Effector CD8-positive, alpha-beta T cell (primary cell): Measurements from ENCODE around the gene TRIM10.

Source experiments
- DNase-seq: peaks from one replicate; lab custom pipeline; 2025; lab: John Stamatoyannopoulos, UW
- total RNA-seq, 4 experiments: gene quantifications; one replicate each; lab custom pipeline; 2026; lab: John Stamatoyannopoulos, UW

The TRIM10 gene
- 0 to 0.18 (median 0) reads per million in 4 experiments for total RNA-seq

DNA sequence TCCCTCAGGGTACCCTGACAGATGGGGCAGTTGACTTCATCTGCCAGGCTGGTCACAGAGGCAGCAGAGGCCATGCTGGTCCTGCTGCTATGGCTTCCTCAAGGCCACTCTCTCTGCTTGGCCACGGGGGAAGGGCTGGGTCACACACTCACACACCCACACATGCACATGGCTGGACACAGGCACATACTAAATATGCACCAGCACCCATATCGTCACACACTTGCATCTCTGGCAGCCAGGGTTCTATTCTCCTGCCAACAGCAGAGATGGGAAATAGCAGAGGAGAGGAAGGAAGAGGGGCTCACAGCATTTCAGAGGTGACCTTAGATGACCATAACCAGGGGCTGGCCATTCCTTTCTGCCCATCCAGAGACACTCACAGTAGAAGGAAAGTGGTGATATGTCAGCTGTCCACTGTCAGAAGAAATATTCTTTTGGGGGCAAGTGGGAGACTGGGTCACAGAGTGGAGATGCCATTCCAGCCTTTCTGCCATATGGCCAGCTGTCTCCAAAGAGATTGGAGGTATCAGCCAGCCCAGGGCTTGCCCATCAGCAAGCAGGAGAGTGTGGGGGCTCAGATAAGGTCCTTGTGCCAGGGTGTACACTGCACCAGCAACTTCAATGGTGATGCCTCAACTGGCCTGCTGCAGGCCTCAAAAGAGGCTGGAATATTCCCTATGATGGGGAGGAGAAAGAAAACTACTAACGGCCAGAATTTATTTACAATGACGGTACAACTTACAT is at the start of gene TRIM10:
TSS of gene TRIM10 (minus strand) at position 427 of the 747 bp plus-strand sequence. CDS start at position 74, 353 bp downstream.
- DNase-seq = no peak

DNA sequence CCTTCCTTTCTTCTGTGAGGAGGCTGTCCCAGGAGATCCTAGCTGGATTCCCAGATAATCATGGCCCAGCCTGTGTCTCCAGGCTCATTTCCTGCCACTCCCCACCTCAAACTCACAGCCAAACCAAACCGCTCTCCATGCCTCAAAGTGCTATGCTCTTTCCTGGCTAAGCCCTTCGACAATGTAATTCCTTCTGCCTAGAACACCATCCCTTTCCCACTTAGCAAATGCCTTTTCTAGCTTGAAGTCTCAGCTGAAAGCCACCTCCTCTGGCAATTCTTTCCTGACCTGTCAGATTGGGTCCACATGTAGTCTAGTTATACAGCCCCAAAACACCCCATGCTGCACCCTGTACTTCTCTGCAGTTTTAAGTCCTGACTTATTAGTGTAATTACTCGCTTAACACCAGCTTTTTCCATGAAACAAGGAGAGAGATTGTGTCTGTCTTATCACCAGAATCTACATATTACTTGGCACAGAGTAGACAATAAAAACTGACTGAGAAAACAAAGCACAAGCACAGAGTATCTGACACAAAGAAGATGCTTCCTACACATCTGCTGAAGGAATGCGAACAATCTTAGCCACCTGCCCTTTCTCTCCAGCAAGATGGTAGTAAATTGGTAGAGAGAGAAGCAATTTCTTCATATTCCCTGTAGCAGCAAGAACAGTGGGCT is 46.7 kb upstream of the TRIM10 start:
- DNase-seq = no peak

DNA sequence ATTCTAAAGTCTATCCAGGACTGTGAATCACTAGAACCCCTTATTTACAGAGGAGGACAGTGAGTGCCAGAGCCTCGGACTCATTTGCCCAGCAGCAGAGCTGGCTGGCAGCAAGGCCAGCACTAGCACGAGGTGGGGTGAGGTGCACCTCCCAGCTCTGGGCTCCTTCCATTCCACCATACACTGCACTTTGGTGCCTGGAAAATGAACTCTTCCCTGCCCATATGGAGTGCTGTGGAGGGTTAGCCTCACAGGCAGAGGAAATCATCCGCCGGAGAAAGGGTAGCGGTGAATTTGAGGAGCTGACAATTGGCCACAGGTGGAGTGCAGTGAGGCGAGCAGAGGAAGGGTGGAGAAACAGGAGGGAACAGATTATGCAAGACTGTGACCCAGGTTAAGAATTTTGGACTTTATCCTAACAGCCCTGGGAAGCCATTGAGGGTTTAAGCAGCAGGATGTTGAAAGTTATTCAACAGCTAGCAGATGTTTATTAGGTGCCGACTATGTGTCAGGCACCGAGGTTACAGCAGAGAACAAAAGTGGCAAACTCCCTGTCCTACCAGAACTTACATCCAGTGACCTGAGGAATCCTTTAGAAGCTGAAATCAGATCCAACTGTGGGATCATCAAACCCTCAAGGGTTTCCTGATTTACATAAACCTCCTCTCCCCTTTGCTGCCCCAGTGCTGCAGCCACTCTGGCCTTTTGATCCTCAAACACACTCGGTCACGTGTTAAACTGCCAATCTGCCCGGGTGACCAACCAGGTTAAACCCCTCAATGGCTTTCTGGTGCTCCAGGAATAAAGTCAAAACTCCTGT is 46.0 kb upstream of the TRIM10 start:
- no peak for DNase-seq

- DNase-seq = no peak
These were observed 45.1 kb upstream of the TRIM10 start for GRCh38 chr6:30206152-30206551.

GRCh38 chr6:30204116-30204515 is 43.1 kb upstream of the TRIM10 start:
- DNase-seq = no peak

DNA sequence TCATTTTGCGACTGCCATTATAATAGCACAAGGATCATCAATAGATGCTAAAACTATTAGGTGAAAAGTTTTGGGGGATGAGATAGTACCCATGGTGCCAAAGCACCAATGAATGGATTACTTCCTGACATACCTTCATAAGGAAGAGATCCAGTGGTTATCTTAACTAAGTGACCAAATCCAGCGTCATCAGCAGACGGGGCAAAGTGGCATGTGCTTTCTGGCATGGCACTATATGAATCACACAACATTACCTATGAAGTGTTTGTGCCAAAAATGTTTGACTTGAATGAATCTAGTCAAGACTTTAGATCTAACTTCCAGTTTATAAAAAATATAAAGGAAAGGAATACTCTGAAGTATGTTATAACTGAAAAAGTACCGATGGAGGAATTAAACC is 41.4 kb upstream of the TRIM10 start:
- no peak for DNase-seq

DNA sequence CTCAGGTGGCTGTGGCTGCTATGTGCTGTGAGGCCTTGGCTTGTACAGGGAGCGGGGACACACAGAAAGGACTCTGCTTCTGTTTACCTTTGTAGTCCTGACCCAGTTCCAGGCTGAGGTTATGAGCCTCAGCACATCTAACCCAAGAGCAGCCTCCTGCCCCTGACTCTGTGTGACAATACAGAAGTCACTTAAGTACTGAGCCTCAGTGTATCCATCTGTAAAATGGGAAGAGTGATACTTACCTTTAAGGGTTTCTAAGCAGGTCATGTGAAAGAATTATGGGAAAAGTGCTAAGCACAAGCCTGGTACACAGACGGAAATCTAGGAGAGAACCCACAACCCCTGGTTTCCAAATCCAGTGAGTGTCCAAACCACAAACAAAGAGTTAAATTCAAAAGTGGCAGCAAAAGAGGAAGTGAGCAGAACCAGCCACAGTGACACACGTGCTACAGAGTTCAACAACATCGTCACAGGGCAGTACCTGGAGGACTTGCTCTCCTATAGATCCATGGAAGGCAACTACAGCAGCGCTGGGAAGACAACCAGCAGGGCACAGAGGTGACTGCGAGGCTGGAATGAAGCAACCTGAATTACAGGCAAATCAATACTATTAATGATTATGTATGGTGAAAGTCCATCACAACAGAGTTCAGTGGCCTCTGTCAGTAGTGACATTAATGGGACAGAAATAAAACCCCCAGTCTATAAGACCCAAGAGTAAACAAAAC is 39.7 kb upstream of the TRIM10 start:
- no peak for DNase-seq

DNA sequence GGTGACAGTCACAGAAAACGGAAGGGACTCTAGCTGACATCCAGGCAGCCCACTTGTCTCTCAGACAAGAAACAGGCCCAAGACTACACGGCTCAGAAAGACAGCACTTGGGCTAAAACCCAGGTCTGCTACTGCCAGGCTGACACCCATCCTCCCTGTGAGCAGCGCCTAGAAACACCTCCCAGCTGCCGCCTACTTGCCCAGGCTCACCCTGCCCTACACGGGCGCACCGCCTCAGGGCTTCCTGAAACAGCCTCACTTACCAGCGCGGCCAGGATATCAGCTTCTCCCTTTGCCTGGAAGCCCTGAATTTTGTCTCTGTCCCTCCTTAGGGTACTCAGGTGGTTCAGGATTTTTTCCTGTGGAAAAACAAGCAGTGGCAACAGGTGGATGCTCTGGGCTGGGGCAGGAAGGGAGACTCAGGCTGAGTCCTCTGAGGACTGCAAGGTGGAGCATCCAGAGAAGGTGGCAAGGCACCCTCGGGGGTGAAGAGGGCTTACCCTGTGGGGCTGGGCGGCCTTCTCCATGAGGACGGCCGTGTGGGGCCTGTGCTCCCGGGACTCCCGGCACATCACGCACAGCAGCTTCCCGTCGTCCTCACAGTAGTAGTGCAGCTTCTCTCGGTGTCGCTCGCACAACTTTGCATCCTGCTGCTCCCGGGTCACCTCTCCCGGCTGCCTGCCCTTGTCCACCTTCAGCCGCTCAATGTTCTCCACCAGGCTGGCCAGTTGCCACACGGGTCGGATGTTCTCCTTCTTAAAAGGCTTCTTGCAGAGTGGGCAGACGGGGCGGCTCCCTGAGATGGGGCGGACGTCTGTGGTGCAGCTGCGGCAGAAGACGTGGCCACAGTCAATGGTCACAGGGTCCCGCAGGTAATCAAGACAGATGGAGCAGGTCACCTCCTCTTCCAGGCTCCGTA is 37.4 kb upstream of the TRIM10 start:
- no peak for DNase-seq

DNA sequence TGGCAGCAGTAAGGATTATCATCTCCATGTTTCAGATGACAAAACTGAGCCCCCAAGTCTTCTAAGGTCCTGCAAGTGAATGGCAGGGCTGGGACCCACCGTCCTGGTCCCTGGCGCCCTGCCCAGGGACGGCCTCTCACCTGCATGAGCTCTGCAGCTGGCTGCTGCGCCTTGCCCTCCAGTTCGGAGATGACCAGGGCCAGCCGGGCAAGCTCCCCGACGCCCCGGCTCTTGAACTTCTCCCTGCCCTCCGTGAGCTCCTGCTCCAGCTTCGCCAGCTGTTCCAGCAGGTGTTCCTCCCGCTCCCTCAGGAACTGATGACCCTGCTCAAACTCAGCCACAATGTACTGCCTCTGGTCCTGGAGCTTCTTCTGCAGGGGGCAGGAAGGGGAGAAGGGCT is 35.4 kb upstream of the TRIM10 start:
- no peak for DNase-seq

GRCh38 chr6:30195951-30196350 is 34.9 kb upstream of the TRIM10 start:
- DNase-seq = no peak

DNA sequence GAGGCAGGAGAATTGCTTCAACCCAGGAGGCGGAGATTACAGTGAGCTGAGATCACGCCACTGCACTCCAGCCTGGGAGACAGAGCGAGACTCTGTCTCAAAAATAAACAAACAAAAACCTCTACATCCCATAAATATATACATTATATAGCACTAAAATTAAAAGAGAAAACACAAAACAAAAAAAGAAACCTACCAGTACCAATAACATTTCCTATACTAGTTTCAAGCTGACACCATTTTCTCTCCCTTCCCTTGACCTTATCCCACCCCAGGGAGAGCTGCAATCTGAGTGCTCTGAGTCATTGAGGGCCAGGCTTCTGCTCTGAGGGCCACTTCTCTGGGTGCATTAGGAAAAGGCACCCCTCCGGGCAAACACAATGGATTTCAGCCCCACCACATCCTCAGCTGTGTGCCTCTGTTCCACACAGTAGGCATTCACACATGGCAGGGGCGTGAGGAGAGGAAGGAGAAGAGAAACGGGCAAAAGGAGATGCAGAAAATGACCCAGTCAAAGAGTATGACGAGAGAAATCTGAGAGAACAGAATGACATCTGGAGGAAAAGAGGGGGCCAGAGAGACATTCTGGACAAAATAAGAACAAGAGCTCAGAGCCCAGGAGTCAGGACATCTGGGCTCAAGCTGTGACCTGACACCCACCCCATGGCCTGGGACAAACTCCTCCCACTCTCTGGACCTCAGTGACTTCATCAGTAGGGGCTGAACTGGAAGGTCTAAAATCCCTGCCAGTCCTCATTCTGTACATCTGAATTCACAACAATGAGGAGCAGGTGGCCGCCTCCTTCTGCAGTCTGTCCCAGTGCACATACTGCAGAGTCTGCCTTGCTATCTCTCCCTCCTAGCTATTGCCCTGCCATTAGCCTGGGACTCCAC is 34.0 kb upstream of the TRIM10 start:
- DNase-seq = no peak

- DNase-seq = no peak
These were observed 31.1 kb upstream of the TRIM10 start for GRCh38 chr6:30192076-30192475.

DNA sequence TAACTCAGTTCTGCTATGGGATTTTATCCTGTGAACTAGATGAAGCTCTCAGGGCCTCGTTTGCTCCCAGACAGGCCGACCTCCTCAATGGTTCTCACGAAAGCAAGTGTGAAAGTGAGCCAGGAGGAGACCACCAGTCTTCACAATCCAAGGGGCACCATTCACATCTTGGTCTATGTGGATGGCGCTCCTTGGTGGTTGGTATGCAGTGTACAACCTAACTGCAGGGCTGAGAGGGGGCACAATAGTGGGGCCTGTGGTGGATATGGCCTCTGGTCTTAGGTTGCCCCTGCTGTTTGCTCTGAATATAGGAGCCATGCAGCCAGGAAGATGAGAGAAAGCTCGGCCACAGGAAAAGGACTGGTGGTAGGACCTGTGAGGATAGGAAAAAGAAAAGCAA is 27.5 kb upstream of the TRIM10 start:
- no peak for DNase-seq

GRCh38 chr6:30185846-30186484 is 25.0 kb upstream of the TRIM10 start:
- no peak for DNase-seq

GRCh38 chr6:30184417-30185031 is 23.5 kb upstream of the TRIM10 start:
- no peak for DNase-seq

GRCh38 chr6:30180145-30180544 is 19.1 kb upstream of the TRIM10 start:
- DNase-seq = no peak

GRCh38 chr6:30178837-30179236 is 17.8 kb upstream of the TRIM10 start:
- no peak for DNase-seq

DNA sequence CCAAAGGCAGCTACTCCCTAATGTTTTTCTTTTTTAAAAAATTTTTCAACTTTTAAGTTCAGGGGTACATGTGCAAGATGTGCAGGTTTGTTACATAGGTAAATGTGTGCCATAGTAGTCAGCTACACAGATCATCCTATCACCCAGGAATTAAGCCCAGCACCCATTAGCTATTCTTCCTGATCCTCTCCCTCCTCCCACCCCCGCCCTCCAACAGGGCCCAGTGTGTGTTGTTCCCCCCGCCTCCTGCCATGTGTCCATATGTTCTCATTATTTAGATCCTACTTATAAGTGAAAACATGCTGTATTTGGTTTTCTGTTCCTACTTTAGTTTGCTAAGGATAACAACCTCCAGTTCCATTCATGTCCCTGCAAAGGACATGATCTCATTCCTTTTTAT is 14.8 kb upstream of the TRIM10 start:
- no peak for DNase-seq

DNA sequence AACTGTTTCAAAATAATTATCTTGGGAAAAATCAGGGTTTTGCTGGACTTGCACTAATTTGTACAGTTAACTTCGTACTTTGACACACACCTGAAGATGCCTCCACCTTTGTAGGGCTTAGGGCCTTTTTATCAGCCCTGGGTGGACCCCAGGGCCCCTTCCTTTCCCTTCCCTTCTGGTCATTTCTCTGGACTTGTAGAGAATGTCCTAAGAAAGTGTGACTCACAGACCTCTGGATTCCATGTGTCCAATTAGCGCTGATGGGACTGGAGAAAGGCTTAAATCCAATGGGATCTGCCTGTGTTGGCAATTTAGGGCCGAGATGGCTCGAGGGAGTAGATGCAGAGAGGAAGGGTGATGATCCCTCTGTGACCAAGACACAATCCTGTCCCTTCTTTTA is 11.7 kb upstream of the TRIM10 start:
- no peak for DNase-seq
